HEK293 (cell line): ENCODE results near the gene STK40.
A peak's percentile ranks its signal among the peaks of the same experiment; 100 is the strongest.

Experiments
- CTCF ChIA-PET: fragments of 350-600 bp; formaldehyde crosslinking; extraction: SDS; loops from one replicate; lab custom pipeline; 2021; ENCODE audit warnings: antibody characterized with exemption; lab: Yijun Ruan, JAX
- POLR2A ChIA-PET: fragments of 300-600 bp; formaldehyde crosslinking; extraction: SDS; loops from one replicate; lab custom pipeline; 2020; ENCODE audit warnings: antibody characterized with exemption, inconsistent platforms; lab: Yijun Ruan, JAX
- H3K27ac ChIP-seq: fragments of 200-500 bp; sonication (Bioruptor generic); 2 replicates; pipeline ENCODE4 v1.5.1; 2014; ENCODE audit warnings: low read depth, low read length, control low read depth, inconsistent platforms; ENCODE audit errors: extremely low read depth
- H3K36me3 ChIP-seq, 2 experiments: fragments of 200-500 bp in 1 of 2; sonication (Bioruptor generic) in 1 of 2; 1 replicate in 1 of 2; 2 replicates in 1 of 2; pipeline ENCODE4 v1.5.1; 2014 to 2017; ENCODE audit warnings: inconsistent platforms in 2 of 2, low read length in 2 of 2; ENCODE audit not compliant: control insufficient read depth in 2 of 2, insufficient read depth in 1 of 2
- H3K4me1 ChIP-seq: fragments of 200-500 bp; sonication (Bioruptor generic); 2 replicates; pipeline ENCODE4 v1.5.1; 2014; ENCODE audit warnings: mild to moderate bottlenecking, low read length, inconsistent platforms; ENCODE audit not compliant: control insufficient read depth, insufficient read depth
- H3K4me3 ChIP-seq: 2 replicates; pipeline ENCODE4 v1.5.1; 2011; ENCODE audit warnings: low read depth, mild to moderate bottlenecking, control low read depth, low read length, moderate library complexity
- H3K9me3 ChIP-seq: fragments of 200-500 bp; sonication (Bioruptor generic); 2 replicates; pipeline ENCODE4 v1.5.1; 2014; ENCODE audit warnings: low read depth, low read length, inconsistent platforms; ENCODE audit not compliant: control insufficient read depth, insufficient read depth
- EGR2 ChIP-seq: fragments of 450-650 bp; formaldehyde crosslinking; IDR thresholded peaks from 2 replicates; pipeline ENCODE4 v1.5.1; 2016; ENCODE audit warnings: low read depth, missing biosample characterization, missing genetic modification characterization
- GLIS2 ChIP-seq: fragments of 450-650 bp; formaldehyde crosslinking; IDR thresholded peaks from 2 replicates; pipeline ENCODE4 v1.5.1; 2016; ENCODE audit warnings: missing biosample characterization, missing genetic modification characterization
- IKZF3 ChIP-seq: fragments of 450-650 bp; IDR thresholded peaks from 2 replicates; pipeline ENCODE4 v1.5.0; 2018; ENCODE audit warnings: missing biosample characterization, mild to moderate bottlenecking, missing genetic modification characterization, moderate library complexity
- KLF1 ChIP-seq: fragments of 450-650 bp; formaldehyde crosslinking; IDR thresholded peaks from 2 replicates; pipeline ENCODE4 v1.5.1; 2016; ENCODE audit warnings: missing biosample characterization, missing genetic modification characterization
- MZF1 ChIP-seq: fragments of 450-650 bp; formaldehyde crosslinking; IDR thresholded peaks from 2 replicates; pipeline ENCODE4 v1.5.1; 2017; ENCODE audit warnings: missing biosample characterization, missing genetic modification characterization, borderline replicate concordance
- PRDM1 ChIP-seq: fragments of 450-650 bp; formaldehyde crosslinking; IDR thresholded peaks from 2 replicates; pipeline ENCODE4; 2016; ENCODE audit warnings: missing biosample characterization, missing genetic modification characterization
- SALL2 ChIP-seq: fragments of 450-650 bp; formaldehyde crosslinking; IDR thresholded peaks from 2 replicates; pipeline ENCODE4 v1.5.0; 2017; ENCODE audit warnings: missing biosample characterization, mild to moderate bottlenecking, missing genetic modification characterization, borderline replicate concordance
- SETDB1 ChIP-seq: IDR thresholded peaks from one replicate; pipeline ENCODE4 v1.6.1; 2017; ENCODE audit warnings: mild to moderate bottlenecking, low read length, moderate library complexity, mixed read lengths; ENCODE audit not compliant: insufficient read length
- SP3 ChIP-seq: fragments of 450-650 bp; formaldehyde crosslinking; IDR thresholded peaks from 2 replicates; pipeline ENCODE4 v1.5.1; 2016; ENCODE audit warnings: missing biosample characterization, missing genetic modification characterization
- YY1 ChIP-seq: fragments of 450-650 bp; formaldehyde crosslinking; IDR thresholded peaks from 2 replicates; pipeline ENCODE4 v1.5.1; 2018; ENCODE audit warnings: missing biosample characterization, missing genetic modification characterization
- ZBTB17 ChIP-seq: fragments of 450-650 bp; formaldehyde crosslinking; IDR thresholded peaks from 2 replicates; pipeline ENCODE4 v1.5.1; 2016; ENCODE audit warnings: missing biosample characterization, missing genetic modification characterization
- ZBTB20 ChIP-seq: fragments of 450-650 bp; formaldehyde crosslinking; IDR thresholded peaks from 2 replicates; pipeline ENCODE4 v1.5.1; 2016; ENCODE audit warnings: missing biosample characterization, missing genetic modification characterization
- ZEB2 ChIP-seq: fragments of 450-650 bp; formaldehyde crosslinking; IDR thresholded peaks from 2 replicates; pipeline ENCODE4 v1.5.1; 2016; ENCODE audit warnings: missing biosample characterization, missing genetic modification characterization
- ZFP3 ChIP-seq: fragments of 450-650 bp; formaldehyde crosslinking; IDR thresholded peaks from 2 replicates; pipeline ENCODE4 v1.5.1; 2016; ENCODE audit warnings: low read depth, missing biosample characterization, missing genetic modification characterization
- ZNF148 ChIP-seq: fragments of 450-650 bp; formaldehyde crosslinking; IDR thresholded peaks from 2 replicates; pipeline ENCODE4 v1.5.0; 2017; ENCODE audit warnings: missing biosample characterization, missing genetic modification characterization, borderline replicate concordance
- ZNF175 ChIP-seq: fragments of 450-650 bp; formaldehyde crosslinking; IDR thresholded peaks from 2 replicates; pipeline ENCODE4 v1.5.1; 2016; ENCODE audit warnings: missing biosample characterization, missing genetic modification characterization
- ZNF2 ChIP-seq: fragments of 450-650 bp; formaldehyde crosslinking; IDR thresholded peaks from 2 replicates; pipeline ENCODE4 v1.5.1; 2016; ENCODE audit warnings: missing biosample characterization, missing genetic modification characterization
- ZNF24 ChIP-seq: fragments of 450-650 bp; formaldehyde crosslinking; IDR thresholded peaks from 2 replicates; pipeline ENCODE4 v1.5.1; 2016; ENCODE audit warnings: missing biosample characterization, missing genetic modification characterization
- ZNF335 ChIP-seq: fragments of 450-650 bp; formaldehyde crosslinking; conservative IDR thresholded peaks from 2 replicates; pipeline ENCODE4 v1.5.1; 2016; ENCODE audit warnings: missing biosample characterization, missing genetic modification characterization
- ZNF350 ChIP-seq: fragments of 450-650 bp; formaldehyde crosslinking; IDR thresholded peaks from 2 replicates; pipeline ENCODE4 v1.5.0; 2017; ENCODE audit warnings: missing biosample characterization, mild to moderate bottlenecking, missing genetic modification characterization
- ZNF48 ChIP-seq: fragments of 450-650 bp; formaldehyde crosslinking; IDR thresholded peaks from 2 replicates; pipeline ENCODE4 v1.5.1; 2016; ENCODE audit warnings: missing biosample characterization, missing genetic modification characterization
- ZNF544 ChIP-seq: fragments of 450-650 bp; formaldehyde crosslinking; IDR thresholded peaks from 2 replicates; pipeline ENCODE4 v1.5.0; 2017; ENCODE audit warnings: missing biosample characterization, missing genetic modification characterization
- ZNF585B ChIP-seq: fragments of 450-650 bp; formaldehyde crosslinking; IDR thresholded peaks from 2 replicates; pipeline ENCODE4 v1.5.1; 2016; ENCODE audit warnings: missing biosample characterization, missing genetic modification characterization
- ZNF837 ChIP-seq: fragments of 450-650 bp; formaldehyde crosslinking; IDR thresholded peaks from 2 replicates; pipeline ENCODE4 v1.5.1; 2016; ENCODE audit warnings: missing biosample characterization, missing genetic modification characterization
- ZSCAN16 ChIP-seq: fragments of 450-650 bp; formaldehyde crosslinking; IDR thresholded peaks from 2 replicates; pipeline ENCODE4 v1.5.1; 2016; ENCODE audit warnings: missing biosample characterization, missing genetic modification characterization
- TF ChIP-seq, protein P1 (sequence below): fragments of 450-650 bp; formaldehyde crosslinking; IDR thresholded peaks from 2 replicates; pipeline ENCODE4 v1.5.1; 2016; ENCODE audit warnings: missing biosample characterization, missing genetic modification characterization
- TF ChIP-seq, protein P2 (sequence below): fragments of 450-650 bp; formaldehyde crosslinking; IDR thresholded peaks from 2 replicates; pipeline ENCODE4 v1.5.1; 2016; ENCODE audit warnings: missing biosample characterization, missing genetic modification characterization

Gene STK40

DNA sequence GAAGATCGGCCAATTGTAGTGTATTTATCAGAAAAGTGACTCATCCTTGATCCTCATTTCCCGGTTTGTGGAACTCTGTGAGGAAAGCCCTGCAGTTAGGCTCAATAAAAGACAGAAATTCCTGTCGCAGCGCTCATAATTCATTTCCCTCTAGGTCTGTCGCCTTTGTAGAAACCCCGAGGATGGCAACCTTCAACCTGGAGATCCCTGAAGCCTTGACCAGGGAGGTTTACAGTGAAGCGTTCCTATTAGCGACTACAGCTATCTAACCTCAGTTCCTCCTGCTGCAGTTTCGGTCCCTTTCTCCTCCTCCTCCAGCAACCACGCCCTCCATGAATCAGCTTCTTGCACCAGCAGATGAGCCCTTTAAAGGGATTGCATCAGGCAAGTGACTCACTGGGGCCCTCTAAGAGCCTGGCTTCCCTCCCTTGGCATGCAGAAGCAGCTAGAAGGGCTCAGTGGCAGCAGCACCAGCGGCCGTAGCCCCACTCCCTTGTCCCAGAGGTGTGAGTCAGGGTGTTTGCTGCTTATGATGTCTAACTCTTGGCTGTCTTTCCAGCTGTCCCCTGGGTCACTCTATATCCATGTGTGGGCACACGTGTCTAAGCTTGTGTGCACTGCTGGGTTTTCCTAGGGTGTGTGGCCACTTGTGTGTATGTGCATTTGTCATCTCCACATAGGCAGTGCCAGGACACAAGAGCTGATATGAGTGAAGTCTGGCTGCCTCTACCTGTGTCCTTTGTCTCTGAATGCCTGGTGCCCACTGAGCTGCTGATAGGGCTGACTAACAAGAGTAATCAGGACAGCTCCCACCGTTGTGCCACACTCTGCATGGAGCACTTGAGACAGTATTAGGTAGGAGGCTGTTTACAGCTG, 779 bp upstream of the STK40 start (continued):
- TF ChIP-seq, protein P1, sequence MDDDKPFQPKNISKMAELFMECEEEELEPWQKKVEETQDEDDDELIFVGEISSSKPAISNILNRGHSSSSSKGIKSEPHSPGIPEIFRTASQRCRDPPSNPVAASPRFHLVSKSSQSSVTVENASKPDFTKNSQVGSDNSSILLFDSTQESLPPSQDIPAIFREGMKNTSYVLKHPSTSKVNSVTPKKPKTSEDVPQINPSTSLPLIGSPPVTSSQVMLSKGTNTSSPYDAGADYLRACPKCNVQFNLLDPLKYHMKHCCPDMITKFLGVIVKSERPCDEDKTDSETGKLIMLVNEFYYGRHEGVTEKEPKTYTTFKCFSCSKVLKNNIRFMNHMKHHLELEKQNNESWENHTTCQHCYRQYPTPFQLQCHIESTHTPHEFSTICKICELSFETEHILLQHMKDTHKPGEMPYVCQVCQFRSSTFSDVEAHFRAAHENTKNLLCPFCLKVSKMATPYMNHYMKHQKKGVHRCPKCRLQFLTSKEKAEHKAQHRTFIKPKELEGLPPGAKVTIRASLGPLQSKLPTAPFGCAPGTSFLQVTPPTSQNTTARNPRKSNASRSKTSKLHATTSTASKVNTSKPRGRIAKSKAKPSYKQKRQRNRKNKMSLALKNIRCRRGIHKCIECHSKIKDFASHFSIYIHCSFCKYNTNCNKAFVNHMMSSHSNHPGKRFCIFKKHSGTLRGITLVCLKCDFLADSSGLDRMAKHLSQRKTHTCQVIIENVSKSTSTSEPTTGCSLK (tag by site-specific recombination) = no peak
- peak; percentile 51; the same call in 1 of the 2 replicates for TF ChIP-seq MZF1 (tag by site-specific recombination)
- TF ChIP-seq ZNF837 (tag by site-specific recombination) = no peak
- no peak for TF ChIP-seq ZNF350 (tag by site-specific recombination)
- no peak; the same call in 1 of the 2 replicates for TF ChIP-seq ZNF2
- TF ChIP-seq SETDB1 = no peak
- TF ChIP-seq SP3 = peak; percentile 69
- no peak; the same call in 1 of the 2 replicates for TF ChIP-seq ZNF148 (tag by site-specific recombination)
- no peak for TF ChIP-seq ZNF48 (tag by site-specific recombination)
- TF ChIP-seq ZNF175 (tag by site-specific recombination) = no peak
- no peak for TF ChIP-seq ZNF544
- no peak for TF ChIP-seq YY1 (tag by site-specific recombination)

DNA sequence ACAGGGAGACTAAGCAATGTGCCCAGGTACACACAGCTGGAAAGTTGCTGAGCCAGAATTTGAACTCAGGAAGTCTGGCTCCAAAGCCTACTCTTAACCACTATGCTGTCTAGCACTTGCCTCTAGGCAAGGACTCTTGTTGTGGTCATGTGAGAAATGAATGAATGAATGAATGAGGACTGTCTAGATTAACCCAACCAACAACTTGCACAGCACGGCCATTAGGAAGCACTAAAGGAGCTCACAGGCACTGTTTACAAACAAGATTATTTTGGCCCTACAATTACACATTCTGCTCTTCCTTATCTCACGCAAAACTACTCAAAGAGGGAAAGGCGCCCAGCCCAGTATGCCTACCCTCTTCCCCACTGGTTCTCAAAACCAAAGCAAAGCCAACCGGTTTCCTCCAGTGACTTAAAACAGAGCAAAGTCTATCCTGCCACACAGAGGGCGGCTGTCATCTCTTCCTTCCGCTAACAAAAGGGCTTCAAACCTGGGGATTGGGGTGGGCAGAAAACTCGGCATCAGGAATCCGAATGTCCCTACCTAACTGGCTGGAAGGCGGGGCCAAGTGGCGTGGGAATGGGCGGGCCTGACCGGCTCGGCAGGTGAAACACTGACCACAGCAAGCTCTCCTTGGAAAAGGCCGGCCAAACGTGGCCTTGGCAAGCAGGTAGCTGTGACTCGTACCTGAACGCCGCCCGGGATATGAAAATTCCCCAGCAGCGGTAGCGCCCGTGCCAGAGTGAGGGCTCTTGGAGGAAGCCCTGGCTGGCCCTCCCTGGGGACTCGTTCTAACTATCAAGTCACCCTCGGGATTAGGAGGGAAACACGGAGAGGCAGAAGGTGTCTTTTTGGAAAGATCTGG, 948 bp downstream of the STK40 start:
- no peaks in the 10 kb centered on the region for H3K9me3 ChIP-seq
- peaks cover 0 to 3% of the 10 kb centered on the region in 2 experiments; a peak in 1 of 3 replicates for H3K36me3 ChIP-seq
- H3K4me3 ChIP-seq = peak overlapping the region; percentile 81
- ChIA-PET CTCF (interaction anchor here (0.6 to 3.1 kb wide), 4 partner anchors 16 to 62 kb away, joined by 3 to 14 read pairs (median 4); no protein-coding TSS in a partner anchor), POLR2A (interaction anchor here (0.6 to 5.8 kb wide), 7 partner anchors 9 to 605 kb away, joined by 3 to 103 read pairs (median 5); partner anchors contain the start of genes LSM10 and OSCP1)
- peaks cover 3% of the 10 kb centered on the region for H3K4me1 ChIP-seq
- peak overlapping the region; percentile 75 for H3K27ac ChIP-seq
- peak; percentile 56; the same call in 1 of the 2 replicates for TF ChIP-seq ZBTB17 (tag by site-specific recombination)
- peak; percentile 15; the same call in 1 of the 2 replicates for TF ChIP-seq ZSCAN16 (tag by site-specific recombination)
- TF ChIP-seq, protein P2, sequence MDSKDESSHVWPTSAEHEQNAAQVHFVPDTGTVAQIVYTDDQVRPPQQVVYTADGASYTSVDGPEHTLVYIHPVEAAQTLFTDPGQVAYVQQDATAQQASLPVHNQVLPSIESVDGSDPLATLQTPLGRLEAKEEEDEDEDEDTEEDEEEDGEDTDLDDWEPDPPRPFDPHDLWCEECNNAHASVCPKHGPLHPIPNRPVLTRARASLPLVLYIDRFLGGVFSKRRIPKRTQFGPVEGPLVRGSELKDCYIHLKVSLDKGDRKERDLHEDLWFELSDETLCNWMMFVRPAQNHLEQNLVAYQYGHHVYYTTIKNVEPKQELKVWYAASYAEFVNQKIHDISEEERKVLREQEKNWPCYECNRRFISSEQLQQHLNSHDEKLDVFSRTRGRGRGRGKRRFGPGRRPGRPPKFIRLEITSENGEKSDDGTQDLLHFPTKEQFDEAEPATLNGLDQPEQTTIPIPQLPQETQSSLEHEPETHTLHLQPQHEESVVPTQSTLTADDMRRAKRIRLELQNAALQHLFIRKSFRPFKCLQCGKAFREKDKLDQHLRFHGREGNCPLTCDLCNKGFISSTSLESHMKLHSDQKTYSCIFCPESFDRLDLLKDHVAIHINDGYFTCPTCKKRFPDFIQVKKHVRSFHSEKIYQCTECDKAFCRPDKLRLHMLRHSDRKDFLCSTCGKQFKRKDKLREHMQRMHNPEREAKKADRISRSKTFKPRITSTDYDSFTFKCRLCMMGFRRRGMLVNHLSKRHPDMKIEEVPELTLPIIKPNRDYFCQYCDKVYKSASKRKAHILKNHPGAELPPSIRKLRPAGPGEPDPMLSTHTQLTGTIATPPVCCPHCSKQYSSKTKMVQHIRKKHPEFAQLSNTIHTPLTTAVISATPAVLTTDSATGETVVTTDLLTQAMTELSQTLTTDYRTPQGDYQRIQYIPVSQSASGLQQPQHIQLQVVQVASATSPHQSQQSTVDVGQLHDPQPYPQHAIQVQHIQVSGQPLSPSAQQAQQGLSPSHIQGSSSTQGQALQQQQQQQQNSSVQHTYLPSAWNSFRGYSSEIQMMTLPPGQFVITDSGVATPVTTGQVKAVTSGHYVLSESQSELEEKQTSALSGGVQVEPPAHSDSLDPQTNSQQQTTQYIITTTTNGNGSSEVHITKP (tag by site-specific recombination) = 0 out of 2 replicates have a peak, but pooled peaks have one; percentile 9
- TF ChIP-seq KLF1 (tag by site-specific recombination) = 0 out of 2 replicates have a peak, but pooled peaks have one; percentile 7
- no peak for TF ChIP-seq ZFP3 (tag by site-specific recombination)
- TF ChIP-seq PRDM1 (tag by site-specific recombination) = no peak
- no peak for TF ChIP-seq SALL2 (tag by site-specific recombination)
- peak; percentile 6; the same call in 1 of the 2 replicates for TF ChIP-seq ZNF585B (tag by site-specific recombination)
- TF ChIP-seq EGR2 (tag by site-specific recombination) = 0 out of 2 replicates have a peak, but pooled peaks have one; percentile 5
- TF ChIP-seq GLIS2 (tag by site-specific recombination) = peak; percentile 36; the same call in 1 of the 2 replicates
- peak; percentile 100 for TF ChIP-seq ZNF24 (tag by site-specific recombination)
- peak; percentile 57; the same call in 1 of the 2 replicates for TF ChIP-seq ZNF335 (tag by site-specific recombination)
- TF ChIP-seq IKZF3 (tag by site-specific recombination) = peak; percentile 72
- 0 out of 2 replicates have a peak, but pooled peaks have one; percentile 66 for TF ChIP-seq ZEB2 (tag by site-specific recombination)
- TF ChIP-seq ZBTB20 (tag by site-specific recombination) = no peak; the same call in 1 of the 2 replicates
